ENCODE data around the gene OPA3.

DNA sequence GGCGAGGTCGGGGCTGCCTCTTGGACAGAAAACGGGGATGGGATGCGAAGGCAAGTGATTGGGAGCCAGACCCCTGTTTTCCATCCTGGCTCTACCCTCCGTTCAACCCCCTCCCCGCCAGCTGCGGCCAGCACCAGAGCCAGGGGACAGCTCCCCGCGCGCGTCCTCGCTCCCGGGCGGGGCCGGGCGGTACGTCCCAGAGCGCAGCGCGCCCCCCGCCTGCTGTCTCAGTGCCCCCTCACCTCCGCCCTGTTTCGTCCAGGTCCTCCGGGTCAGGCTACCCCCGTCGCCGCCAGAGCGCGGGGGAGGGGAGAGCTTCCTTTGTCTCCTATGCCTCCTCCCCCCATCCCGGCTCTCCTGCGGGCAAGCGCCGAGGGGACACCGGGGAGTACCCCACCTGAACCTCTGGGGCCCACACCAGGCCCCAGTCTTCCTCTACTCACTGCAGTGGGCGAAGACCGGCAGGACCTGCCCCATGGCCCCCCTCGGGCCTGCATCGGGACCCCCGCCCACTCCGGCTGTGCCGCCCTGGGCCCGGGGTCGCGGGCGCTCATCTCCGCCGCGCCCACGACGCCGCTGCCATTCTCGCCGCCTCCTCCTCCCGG lies 88.2 kb downstream of the OPA3 start:
- TF ChIP-seq CTCF (IDR thresholded peaks at IDR 0.05) (no peak), POLR2A (IDR thresholded peaks at IDR 0.05) (no peak), POLR2AphosphoS5 (IDR thresholded peaks at IDR 0.05) (no peak)
